Hepatocyte (in vitro differentiated cells): ENCODE results near the gene IRF2BPL.

ENCODE experiments used
- CTCF ChIP-seq: fragments of 200-600 bp; sonication (generic); IDR thresholded peaks from 2 replicates; pipeline ENCODE4 v1.5.1; 2016; ENCODE audit warnings: antibody characterized with exemption, mild to moderate bottlenecking; ENCODE audit not compliant: poor library complexity
- EZH2 ChIP-seq: fragments of 200-600 bp; sonication (generic); IDR thresholded peaks from 2 replicates; pipeline ENCODE4 v1.6.1; 2016; ENCODE audit warnings: antibody characterized with exemption, mild to moderate bottlenecking, borderline replicate concordance

GRCh38 chr14:77036484-77037214 is 8.1 kb upstream of the IRF2BPL start:
- TF ChIP-seq CTCF (no peak), EZH2 (no peak)
